Right lobe of liver (tissue), 4 donors: ENCODE results near the gene SLC29A1.

Source experiments
- POLR2A ChIP-seq: fragments of 450-650 bp; IDR thresholded peaks from one replicate; pipeline ENCODE4 v1.6.1; 2017; ENCODE audit warnings: antibody characterized with exemption, mild to moderate bottlenecking
- TF ChIP-seq, protein P1 (sequence below), 4 donors: fragments of 200-600 bp in 3 of 4; fragments of 450-650 bp in 1 of 4; IDR thresholded peaks; one replicate each; pipeline versions ENCODE4 v1.5.1 to v1.8.0; 2016 to 2022; ENCODE audit warnings: antibody characterized with exemption in 4 of 4, mild to moderate bottlenecking in 2 of 4
- donor health status: DM: no; HTN: no; CAD: no.
- donor health status: DM: no; HTN: no; CAD: no.
- donor health status: DM: no; HTN: yes; CAD: no.

GRCh38 chr6:44267252-44267651 lies 43.9 kb downstream of the SLC29A1 start:
- TF ChIP-seq POLR2A, result no peak
- TF ChIP-seq, protein P1, sequence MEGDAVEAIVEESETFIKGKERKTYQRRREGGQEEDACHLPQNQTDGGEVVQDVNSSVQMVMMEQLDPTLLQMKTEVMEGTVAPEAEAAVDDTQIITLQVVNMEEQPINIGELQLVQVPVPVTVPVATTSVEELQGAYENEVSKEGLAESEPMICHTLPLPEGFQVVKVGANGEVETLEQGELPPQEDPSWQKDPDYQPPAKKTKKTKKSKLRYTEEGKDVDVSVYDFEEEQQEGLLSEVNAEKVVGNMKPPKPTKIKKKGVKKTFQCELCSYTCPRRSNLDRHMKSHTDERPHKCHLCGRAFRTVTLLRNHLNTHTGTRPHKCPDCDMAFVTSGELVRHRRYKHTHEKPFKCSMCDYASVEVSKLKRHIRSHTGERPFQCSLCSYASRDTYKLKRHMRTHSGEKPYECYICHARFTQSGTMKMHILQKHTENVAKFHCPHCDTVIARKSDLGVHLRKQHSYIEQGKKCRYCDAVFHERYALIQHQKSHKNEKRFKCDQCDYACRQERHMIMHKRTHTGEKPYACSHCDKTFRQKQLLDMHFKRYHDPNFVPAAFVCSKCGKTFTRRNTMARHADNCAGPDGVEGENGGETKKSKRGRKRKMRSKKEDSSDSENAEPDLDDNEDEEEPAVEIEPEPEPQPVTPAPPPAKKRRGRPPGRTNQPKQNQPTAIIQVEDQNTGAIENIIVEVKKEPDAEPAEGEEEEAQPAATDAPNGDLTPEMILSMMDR (IDR thresholded peaks at IDR 0.05), result no peak
